CD4-positive, alpha-beta T cell treated with Interleukin-15 for 4 hours (primary cell): ENCODE data around the gene E2F2.
A peak's percentile ranks its signal among the peaks of the same experiment; 100 is the strongest.

Experiments used
- DNase-seq: peaks from one replicate; pipeline ENCODE4 v3.0.0-alpha.2; 2020; ENCODE audit warnings: low spot score

E2F2 gene

DNA sequence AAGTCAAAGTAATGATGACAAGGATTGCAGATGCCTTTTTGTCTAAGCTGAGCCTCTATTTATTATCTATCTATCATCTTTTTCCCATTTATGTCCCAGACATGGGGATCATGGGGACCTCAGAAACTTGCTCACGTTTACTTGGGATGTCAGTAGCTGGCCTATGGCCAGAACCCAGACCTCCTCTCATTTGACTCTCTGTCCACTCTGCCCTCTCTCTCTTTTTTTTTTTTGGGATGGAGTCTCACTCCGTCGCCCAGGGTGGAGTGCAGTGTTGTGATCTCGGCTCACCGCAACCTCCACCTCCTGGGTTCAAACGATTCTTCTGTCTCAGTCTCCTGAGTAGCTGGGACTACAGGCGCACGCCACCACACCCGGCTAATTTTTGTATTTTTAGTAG, 32.0 kb upstream of the E2F2 start:
- no peak for DNase-seq

DNA sequence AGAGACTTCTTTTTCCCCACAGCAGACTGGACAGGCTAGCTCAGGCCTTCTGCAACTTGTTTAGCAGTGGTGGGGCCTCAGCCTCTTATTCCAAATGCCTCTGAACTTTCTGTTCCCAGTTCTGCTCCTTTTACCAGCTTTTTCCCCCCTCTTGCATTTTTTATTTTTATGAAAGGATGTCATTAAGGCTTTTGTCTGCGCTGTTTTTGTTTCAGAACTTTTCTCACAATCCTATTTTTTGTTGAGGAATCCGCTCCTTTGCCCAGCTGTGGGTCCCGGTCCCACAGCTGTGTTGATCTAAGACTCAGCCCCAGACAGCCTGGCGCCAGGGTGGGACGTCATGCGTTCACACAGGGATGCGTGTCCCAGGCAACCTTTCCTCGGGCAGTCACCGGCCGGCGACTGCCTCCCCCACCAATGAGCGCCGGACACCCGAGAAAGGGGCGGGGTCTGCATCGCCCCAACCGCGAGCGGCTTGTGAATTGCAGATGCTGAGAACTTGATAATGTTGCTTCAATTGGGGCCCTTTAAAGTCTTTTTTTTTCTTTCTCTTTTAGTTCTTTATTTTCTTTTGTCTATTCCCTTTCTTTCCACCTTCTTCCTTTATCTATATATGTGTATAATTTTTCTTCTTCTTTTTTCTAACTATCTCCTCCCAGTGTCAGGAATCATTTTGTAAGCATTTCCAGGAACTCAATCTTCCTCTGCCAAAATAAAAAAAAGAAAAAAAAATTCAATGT, 31.3 kb upstream of the E2F2 start:
- DNase-seq, result peak; percentile 16

DNA sequence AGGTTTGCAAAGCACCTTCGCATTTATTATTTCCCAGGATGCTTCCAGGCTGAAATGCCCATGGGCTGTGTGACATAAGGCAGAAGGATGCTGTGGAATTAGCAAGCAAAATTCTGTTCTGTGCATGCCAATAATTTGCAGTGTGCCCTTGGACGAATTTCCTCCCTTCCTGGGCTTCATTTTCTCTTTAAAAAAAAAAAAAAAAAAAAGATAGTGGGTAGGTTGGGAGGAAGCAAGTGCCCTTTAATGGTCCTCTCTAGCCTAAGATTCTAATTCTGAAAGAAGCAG, 30.7 kb upstream of the E2F2 start:
- DNase-seq, result no peak

DNA sequence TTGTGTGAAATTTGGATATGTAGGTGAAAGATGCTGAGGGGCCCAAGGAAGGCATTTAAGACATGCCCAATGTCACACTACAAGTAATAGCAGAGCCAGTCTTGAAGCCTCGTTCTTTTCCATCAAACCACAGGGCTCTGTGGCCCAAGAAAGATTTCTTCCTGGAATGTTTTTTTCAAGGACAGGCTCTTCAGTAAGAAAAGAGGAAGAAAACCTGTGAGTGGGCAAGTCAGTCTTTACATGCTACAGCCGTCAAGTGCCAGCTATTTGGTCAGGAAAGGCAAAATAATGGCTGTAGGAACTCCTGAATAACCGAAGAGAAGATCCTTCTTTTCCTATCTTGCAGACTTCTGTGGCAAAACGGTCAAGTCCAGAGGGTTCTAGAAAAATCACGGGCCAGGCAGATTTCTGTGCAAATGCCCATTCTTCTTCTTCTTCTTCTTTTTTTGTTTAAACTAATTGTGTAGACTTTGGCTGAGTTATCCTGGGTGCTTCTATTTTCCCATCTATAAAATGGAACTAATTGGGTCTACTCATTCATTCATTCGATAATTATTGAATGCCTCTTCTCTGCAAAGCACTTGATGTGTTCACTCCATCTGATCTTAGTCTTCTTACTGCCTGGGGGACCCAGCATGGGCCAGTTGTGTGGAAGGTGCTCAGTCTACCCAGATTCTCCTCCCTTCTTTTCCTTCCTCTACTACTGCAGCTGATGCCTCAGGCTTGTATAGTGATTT, 30.2 kb upstream of the E2F2 start:
- DNase-seq, result no peak

DNA sequence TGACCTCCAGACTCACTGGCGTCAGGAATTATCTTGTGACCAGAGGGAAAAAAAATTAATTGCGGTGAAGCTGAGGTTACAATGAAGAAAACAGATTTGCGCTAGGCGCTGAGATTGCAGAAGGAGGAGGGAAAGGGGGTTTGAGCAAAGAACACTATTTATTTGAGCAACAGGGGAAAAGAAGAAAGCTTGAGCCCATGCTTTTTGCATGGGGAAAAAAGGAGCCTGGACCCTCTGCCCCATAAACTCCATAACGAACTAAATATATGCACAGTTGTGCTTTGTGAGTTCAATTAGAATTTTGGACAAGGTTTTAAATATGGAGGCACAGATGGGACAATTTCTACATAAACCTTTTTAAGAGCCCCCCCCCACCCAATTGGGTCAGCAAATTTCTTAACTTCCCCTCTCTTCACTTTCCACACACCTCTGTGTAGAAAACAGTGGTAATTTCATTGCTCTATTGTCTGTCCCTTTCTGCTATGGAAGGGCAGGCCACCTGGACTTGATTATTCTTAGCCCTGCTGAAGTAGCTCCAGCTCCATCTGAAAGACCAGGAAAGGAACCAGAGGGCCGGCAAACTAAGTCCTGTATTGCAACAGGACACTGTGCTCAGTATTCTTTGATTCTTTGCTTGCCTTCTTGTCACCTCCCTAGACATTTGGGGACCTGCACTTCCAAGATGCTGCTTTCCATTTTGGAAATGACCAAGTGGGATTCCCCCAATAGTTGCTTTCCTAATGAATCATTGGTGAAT, 29.1 kb upstream of the E2F2 start:
- DNase-seq, result no peak

DNA sequence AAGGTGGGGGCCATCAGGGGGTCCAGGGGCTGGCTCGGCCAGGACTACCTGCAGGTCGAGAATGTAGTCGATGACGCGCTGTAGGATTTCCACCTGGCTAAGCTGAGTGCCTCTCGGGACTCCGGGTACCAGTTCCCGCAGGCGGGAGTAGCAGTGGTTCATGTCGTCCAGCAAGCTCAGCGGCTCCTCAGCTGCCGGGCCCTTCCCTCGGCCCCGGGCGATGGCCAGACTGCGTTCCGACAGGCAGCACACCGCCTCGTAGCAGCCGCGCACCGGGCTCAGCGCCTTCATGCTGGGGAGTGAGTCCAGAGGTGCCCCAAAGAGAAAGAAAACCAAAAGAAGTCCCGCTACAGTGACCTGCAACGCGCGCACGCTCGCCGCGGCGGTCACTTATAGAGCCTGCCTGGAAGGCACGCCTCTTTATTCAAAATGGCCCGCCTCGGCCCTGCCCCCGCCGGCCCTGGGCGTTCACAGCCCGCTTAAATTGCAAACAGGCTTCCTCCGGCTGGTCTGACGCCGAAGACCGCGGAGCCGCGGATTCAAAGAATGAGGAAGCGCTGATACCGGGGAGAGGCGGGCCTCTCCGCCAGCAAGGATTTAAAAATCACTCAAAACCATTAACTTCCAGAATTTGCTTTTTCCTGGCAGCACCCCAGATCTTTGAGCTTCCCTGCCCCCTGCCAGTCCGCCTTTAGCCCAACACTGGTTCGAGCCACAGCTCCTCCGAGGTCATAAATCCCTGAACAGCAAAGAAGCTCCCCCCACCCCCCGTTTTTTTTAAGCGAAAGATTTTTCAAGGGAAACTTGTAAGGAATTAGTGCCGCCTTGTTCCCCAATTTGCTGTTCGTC, 28.3 kb upstream of the E2F2 start, which contains the start of gene ID3:
TSS of gene ID3 (minus strand) at position 366 of the 849 bp plus-strand sequence. CDS start at position 291, 75 bp downstream.
- peak; percentile 86 for DNase-seq

DNA sequence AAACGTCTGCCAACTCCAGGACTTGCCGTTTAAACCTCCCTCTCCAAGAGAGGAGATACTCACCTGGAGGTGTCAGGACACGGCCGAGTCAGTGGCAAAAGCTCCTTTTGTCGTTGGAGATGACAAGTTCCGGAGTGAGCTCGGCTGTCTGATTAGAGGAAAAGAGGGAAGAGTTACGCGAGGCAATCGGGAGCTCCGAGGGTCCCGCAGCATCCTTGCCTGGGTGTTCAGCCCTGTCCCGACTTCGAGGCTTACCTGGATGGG, 27.8 kb upstream of the E2F2 start:
- no peak for DNase-seq

DNA sequence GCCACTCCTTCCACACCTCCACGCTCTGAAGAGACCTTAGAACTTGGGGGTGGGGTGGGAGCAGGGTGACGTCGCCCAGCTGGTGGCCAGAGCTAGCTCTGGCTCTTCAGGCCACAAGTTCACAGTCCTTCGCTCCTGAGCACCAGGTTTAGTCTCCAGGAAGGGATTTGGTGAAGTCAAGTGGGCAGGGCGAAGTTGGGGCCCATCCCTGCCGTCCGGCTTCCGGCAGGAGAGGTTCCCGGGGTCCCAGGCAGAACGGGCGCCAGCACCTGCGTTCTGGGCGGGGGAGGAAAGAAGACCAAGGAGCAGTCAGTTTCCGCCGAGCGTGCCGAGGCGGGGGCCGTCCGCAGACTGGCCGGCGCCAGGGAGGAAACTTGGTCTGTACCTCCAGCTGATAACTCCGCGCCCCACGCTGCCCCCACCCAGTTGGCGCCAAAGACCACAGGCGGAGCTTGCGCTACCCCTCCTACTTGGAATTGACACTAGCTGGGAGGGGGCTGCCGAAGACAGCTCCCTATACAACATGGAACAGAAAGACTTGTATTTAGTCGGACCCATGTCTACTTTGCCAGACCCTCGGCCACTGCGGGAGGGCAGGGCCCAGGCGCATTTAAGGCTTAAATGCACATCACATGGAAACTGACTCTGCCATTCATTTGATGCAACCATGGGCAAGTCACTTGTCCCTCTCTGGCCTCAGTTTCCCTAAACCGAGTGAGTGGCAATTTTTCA, 27.3 kb upstream of the E2F2 start:
- no peak for DNase-seq

DNA sequence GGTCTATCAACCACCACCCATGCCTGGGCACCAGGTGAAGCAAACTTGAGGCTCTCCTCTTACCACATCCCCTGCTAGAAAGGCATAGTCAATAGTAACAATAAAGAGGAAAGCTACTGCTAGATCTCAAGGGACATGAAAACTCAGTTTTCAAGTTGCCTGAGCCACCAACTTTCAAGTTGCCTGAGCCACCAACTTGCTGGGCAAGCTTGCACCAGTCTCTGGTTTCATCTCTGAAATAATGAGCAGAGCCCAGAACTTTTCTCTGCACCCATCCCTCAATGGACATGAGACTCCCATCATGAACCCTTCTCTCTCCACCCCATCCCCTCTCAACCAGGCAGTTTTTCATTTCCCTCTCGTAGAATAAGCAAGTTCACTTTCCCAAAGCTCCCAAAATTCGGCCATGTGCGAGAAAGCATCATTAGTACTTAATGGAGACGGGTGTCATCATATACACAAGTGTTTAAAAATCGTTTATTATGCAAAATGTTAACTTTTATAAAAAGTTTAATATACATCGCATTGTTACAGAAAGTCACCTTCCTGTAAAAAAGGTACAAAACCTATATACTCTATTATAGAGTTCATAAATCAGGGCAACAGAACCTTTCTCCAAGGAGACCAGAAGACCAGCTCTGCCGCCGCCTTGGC, 26.6 kb upstream of the E2F2 start:
- no peak for DNase-seq

DNA sequence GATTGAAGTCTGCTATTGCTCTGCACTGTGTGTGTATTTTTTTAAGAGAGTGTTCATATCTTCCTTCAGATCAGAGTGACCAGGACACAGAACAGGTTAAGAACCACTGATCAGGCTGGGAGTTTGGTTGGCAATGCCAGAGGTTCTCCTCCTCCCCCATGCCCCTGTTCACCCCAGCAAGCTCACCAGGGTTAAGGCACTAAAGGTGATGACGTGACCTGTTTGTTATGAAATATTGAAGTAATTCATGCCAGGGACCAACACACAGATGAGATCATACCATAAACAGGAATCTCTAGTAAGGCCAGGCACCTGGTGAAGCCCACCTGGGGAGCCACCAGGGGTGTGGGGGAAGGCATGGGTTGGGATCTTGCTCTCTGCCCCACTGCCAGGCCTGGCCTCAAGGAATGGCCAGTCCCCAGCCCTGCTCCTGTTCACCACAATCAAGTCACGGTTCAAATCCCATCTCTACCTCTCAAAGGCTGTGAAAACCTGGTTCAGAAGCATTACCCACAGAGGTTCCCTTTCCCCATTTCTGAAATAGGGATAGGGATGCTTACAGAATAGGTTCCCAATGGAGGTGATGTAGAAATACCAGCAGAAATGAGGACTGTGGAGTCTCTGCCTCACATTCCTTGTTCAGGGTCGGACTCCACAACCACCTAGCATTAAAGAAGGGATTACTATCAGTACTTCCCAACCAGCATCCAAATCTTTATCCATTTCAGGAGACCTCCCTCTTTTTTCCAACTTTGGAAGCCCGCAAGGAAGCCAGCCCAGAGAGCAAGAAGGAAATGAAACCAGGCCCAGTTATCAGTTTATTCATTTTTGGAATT, 25.8 kb upstream of the E2F2 start:
- no peak for DNase-seq

DNA sequence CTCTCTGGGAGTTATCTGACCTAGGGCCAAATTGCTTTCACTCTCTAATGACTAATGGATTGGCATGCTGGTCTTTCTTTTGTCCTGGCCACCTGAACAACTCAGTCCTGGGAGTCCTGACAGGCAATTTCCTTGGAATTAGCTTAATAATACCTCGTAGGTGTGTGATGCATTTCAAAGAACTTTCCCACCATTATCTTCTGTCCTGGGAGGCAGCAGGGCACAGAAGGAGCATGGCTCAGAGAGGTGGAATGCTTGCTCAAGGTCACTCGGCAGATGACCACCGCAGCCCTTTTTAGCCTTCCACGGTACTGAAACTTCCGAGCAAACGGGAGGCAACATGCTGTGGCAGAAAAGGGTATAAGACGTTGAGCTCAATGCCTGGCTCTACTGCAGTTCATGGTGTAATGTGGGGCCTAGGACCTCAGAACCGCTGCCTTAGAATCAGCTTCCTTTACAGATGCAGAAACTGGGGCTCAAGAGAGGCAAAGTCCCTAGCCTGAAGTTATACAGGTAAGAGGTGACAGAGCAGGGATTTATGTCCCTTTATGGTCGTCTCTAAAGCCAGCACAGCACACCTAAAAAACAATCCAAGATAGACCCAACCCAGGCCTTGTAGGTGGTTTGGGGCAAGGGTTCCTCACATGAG, 25.1 kb upstream of the E2F2 start:
- DNase-seq, result no peak

DNA sequence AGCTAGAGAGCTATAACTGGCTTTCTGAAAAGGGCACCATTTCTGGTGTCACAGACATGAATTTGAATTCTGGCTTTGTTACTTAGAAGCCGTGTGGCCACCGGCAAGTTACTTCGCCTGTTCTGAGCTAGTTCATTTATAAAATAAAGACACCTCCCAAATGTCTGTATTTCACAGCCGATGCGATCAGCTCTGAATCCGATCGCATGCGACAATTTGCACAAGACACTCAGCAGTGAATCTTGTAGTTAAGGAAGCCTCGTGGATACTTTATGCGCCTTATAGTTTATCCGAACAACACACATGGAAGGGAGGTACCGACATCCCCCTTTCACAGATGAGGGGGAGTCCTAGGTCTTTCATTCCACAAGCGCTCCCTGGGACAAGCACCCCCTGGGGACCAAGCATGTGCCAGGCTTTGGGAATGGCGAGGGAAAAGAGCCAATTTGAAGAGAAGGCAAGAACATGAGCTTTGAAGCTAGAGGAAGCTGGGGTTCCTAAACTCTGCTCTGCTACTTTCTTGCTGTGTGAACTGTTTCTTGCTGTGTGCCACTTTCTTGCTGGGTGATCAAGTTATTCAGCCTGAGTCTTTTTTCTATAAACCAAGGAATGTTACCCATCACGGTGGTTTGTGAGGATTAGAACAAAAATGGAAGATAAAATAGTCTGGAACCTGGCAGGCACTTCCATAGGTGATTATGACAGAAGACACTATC, 24.4 kb upstream of the E2F2 start:
- no peak for DNase-seq

DNA sequence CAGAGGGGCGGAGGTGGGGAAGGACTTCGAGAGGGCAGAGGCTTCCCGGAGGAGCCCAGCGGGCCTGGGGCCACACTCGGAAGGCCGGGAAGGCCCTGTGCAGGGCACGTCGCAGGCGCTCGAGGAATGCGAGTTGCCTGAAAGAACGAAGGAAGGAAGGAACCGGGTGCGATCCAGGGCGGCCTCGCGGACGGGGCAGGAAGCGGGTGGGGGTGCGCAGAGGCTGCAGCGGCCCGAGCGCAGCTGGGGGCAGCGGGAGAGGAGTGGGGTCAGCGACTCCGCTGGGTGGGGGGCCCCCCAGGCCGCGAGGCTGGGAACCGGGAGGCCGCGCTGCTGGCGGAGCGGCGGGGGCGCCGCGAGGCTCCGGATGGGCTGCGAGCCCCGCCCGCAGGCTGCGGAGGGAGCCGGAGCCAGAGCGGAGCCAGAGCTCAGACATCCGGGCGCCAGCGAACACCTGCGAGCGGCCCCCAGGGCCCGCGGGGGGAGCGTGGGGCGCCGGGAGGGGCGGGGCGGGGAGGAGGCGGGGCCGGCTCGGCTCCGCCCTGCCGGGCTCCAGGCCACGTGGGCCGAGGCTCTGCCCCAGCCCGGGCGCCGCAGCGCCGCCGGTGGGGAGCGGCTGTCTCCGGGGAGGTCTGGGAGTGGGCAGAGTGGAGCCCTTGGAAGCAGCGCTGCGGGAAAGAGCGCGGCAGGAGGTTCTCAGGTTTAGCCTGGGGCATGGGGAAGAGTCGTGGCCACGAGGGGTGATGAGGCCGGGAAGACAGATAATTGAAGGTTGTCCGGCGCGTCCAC, 23.6 kb upstream of the E2F2 start:
- DNase-seq, result peak; percentile 86

DNA sequence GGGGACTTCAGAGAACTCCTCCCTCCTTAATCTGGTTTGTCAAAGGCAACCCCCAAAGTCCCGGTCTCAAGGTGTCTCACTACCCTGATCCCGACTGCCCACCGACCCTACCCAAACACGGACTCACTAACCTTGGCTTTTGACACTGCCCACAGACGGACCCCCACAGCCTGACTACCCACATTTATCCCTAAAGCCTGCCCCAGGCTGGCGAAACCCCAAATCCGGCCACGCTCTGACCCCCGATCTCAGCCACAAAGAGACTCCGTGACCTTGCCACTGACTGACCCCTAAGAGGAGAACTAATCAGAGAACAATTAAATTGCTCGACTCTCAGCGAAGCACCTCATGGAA, 23.1 kb upstream of the E2F2 start:
- DNase-seq, result no peak

DNA sequence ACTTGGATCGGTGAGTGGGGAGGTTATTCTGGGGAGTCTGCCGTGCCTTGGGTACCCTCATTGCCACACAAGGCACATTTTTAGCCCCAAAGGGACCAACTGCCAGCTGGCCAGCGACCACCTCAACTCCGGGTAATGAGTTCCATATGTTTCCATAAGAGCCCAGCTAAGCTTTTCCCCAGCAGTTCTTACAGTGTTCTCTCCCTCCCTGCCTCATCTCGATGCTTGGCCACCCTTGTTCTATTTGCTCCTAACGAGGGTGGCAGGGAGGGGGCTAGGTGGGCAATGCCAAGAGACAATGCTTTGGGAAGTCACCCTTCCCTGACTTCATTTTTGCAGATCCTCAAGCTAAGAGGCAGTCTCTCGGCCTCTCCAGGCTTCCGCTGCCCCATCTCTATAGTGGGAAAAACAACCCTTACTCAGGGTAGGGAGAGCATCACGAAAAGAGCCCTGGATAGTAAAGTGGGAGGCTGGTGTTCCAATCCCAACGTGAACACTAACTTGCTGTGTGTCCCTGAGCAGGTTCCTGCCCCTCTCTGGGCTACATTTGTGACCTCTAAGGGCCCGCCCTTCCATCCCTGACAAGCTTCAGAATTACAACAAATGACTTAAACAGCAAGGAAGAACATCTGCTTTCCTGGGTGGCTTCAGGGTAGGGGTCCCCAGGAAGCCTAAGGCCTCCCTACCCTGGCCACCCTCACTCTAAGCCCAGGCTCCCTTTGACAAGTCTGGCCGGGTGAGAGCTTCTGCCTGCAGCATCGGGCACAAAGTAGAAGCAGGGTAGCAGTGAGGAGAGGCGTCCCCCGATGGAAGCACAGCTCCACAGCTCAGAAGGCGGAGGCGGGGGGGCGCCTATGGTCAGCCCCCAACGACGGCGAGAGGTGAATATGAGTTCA, 22.4 kb upstream of the E2F2 start:
- no peak for DNase-seq

DNA sequence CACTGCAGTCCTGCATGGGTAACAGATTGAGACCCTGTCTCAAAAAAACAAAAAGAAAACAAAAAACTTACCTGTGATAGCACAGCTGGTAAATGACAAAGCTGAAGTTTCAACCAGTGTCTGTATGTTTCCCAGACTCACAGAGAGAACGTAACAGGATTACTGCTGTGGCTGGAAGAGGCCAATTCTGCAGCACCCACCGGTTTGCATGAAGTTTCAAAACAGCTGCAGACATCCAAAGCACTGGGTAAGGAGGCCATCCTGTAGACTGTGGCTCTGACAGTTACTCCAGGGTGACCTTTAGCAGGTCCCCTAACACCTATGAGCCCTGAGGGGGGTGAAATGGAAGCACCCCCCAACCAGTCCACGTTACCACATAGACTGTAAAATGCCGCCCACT, 20.8 kb upstream of the E2F2 start:
- no peak for DNase-seq

DNA sequence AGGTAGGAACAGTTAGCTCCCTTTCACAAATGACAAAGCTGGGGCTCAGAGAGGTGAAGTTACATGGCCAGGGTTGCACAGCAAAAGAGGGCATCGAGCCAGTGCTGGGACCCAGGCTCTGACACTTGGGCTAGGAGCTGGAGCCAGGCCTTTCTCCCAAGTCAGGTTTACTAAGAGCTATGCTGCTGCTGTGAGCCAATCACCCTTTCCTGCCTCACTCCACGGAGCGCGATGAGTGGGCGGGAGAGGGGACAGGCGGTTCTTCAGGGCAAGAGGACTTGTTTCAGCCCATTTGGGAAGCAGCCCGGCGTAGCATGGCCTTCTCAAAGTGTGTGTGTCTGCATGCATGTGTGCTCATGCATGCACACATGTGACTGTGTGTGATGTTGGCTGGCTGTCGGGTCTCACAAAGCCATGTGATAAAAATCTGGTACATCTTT, 17.7 kb upstream of the E2F2 start:
- DNase-seq, result no peak
